Epidermal melanocyte (primary cell): ENCODE results near the gene GNAQ.

Experiments
- DNase-seq: peaks from one replicate; pipeline ENCODE4 v3.0.0; 2011; ENCODE audit warnings: low spot score; ENCODE audit not compliant: insufficient read length

GNAQ gene

GRCh38 chr9:77945798-77946197 lies 85.8 kb downstream of the GNAQ start:
- no peak for DNase-seq

- no peak for DNase-seq
Measured at GRCh38 chr9:77944556-77945243, 86.9 kb downstream of the GNAQ start.

GRCh38 chr9:77943057-77943456 lies 88.6 kb downstream of the GNAQ start:
- DNase-seq: no peak

- no peak for DNase-seq
Measured at GRCh38 chr9:77939149-77939668, 92.4 kb downstream of the GNAQ start.

GRCh38 chr9:77938163-77938562 lies 93.4 kb downstream of the GNAQ start:
- DNase-seq: no peak

GRCh38 chr9:77935974-77936373 lies 95.6 kb downstream of the GNAQ start:
- DNase-seq: no peak

- DNase-seq: no peak
Measured at GRCh38 chr9:77935211-77935610, 96.4 kb downstream of the GNAQ start.

GRCh38 chr9:77933976-77934375 lies 97.6 kb downstream of the GNAQ start:
- DNase-seq: no peak

GRCh38 chr9:77933019-77933418 lies 98.6 kb downstream of the GNAQ start:
- no peak for DNase-seq

- DNase-seq: no peak
Measured at GRCh38 chr9:77929942-77930341, 101.7 kb downstream of the GNAQ start.

GRCh38 chr9:77927265-77927664 lies 104.3 kb downstream of the GNAQ start:
- no peak for DNase-seq

- DNase-seq: no peak
Measured at GRCh38 chr9:77926371-77926878, 105.2 kb downstream of the GNAQ start.

GRCh38 chr9:77922591-77922990 lies 109.0 kb downstream of the GNAQ start:
- DNase-seq: no peak

GRCh38 chr9:77917800-77918199 lies 113.8 kb downstream of the GNAQ start:
- no peak for DNase-seq

- DNase-seq: no peak
Measured at GRCh38 chr9:77916820-77917219, 114.8 kb downstream of the GNAQ start.

GRCh38 chr9:77916410-77916819 lies 115.2 kb downstream of the GNAQ start:
- no peak for DNase-seq

GRCh38 chr9:77915744-77916143 lies 115.9 kb downstream of the GNAQ start:
- DNase-seq: no peak

- DNase-seq: no peak
Measured at GRCh38 chr9:77912895-77913693, 118.5 kb downstream of the GNAQ start.

GRCh38 chr9:77911928-77912327 lies 119.7 kb downstream of the GNAQ start:
- DNase-seq: no peak

GRCh38 chr9:77910194-77910621 lies 121.4 kb downstream of the GNAQ start:
- no peak for DNase-seq

GRCh38 chr9:77909306-77909705 lies 122.3 kb downstream of the GNAQ start:
- DNase-seq: no peak

- DNase-seq: no peak
Measured at GRCh38 chr9:77908293-77908692, 123.3 kb downstream of the GNAQ start.
